ENCODE results near the gene RAPGEF4. TPM values are rescaled to one million over a fixed set of nuclear protein-coding genes. Genes with fewer than 3 reads are reported as not detected.

Gene RAPGEF4
- total and polyA plus RNA-seq, 2 of the 4 experiments (the other 2 are of a cell fraction): 1.7 to 3.2 TPM

DNA sequence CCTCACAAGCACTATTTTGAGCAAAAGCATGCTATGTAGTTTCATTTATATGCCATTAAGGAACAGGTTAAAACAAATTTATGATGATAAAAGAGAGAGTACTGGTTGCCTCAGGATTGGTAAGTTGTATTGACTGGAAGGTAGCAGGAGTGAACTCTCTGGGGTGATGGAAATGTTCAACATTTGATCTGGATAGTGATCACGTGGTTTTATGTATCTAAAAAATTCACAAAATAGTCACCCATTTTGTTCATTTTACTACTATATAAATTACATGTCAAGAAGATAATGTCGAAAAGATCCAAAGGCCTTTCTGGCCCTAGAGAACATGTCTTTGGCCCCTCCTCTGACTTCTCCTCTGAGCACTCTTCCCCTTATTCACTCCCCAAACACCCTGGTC is 10.4 kb upstream of the RAPGEF4 start:
- H2BK120ac ChIP-seq (ENCODE audit: low read depth, low read length): no peak overlapping the region
- no peak overlapping the region for H3K23ac ChIP-seq (ENCODE audit: low read depth, low read length)
- H3K27me3 ChIP-seq (ENCODE audit: control insufficient read depth, insufficient read depth, low read length): no peaks in the 10 kb centered on the region
- H3K9ac ChIP-seq (ENCODE audit: low read depth, low read length): no peak overlapping the region
- H3K4me1 ChIP-seq (ENCODE audit: control insufficient read depth, insufficient read depth, low read length): no peaks in the 10 kb centered on the region; the same call in 1 of the 2 replicates
- H4K20me1 ChIP-seq (ENCODE audit: insufficient read depth, low read length): no peaks in the 10 kb centered on the region
- no peak overlapping the region for H3K56ac ChIP-seq (ENCODE audit: extremely low read depth, insufficient read depth, low read length)
- H3K4me2 ChIP-seq (ENCODE audit: low read depth, low read length): no peak overlapping the region
- in situ Hi-C loops (cut with MboI; ENCODE audit: low sequenced_read_pairs) (no loop called here), intact Hi-C loops (cut with micrococcal nuclease) (no loop called here), dilution Hi-C loops (cut with HindIII; ENCODE audit: low sequenced_read_pairs, unreplicated experiment) (no loop called here)
- H3K27ac ChIP-seq (ENCODE audit: insufficient read depth, low read length): no peak overlapping the region
- H3K36me3 ChIP-seq (ENCODE audit: control insufficient read depth, insufficient read depth, low read length): no peaks in the 10 kb centered on the region
- no peak overlapping the region for H2BK15ac ChIP-seq (ENCODE audit: low read depth, low read length)
- ATAC-seq (ENCODE audit: low read depth) (no peak), DNase-seq (no peak)
- no peak overlapping the region for H4K5ac ChIP-seq (ENCODE audit: low read depth, low read length)
- no peak overlapping the region for H2AFZ ChIP-seq (replicated peaks; ENCODE audit: low read length, poor library complexity)
- POLR2A ChIA-PET (ENCODE audit: unreplicated experiment): no interaction called here
- no peak overlapping the region for H4K91ac ChIP-seq (ENCODE audit: insufficient read depth, low read depth, low read length)
- H3K18ac ChIP-seq (ENCODE audit: low read depth, low read length): no peak overlapping the region
- BruUV-seq (replicated peaks): no TSS peak
- H2BK5ac ChIP-seq (ENCODE audit: low read depth, low read length, poor library complexity, severe bottlenecking): no peak overlapping the region
- H3K9me1 ChIP-seq (ENCODE audit: insufficient read depth, low read length): 0 out of 2 replicates have a peak, but pooled peaks cover 4% of the 10 kb centered on the region
- H3K79me1 ChIP-seq (ENCODE audit: low read depth in 1 of 2, low read length in 2 of 2): no peaks in the 10 kb centered on the region
- no peak overlapping the region for H3K4ac ChIP-seq (ENCODE audit: low read depth, low read length)
- H3K14ac ChIP-seq (replicated peaks; ENCODE audit: low read depth, low read length): no peak overlapping the region; the same call in 1 of the 2 replicates
- no peak overlapping the region for H2AK5ac ChIP-seq (ENCODE audit: low read depth, low read length)
- H3K9me3 ChIP-seq (ENCODE audit: control insufficient read depth, insufficient read depth, low read length): no peaks in the 10 kb centered on the region
- no peak overlapping the region for H2BK20ac ChIP-seq (ENCODE audit: low read depth, low read length)
- no peak overlapping the region for H3K4me3 ChIP-seq (ENCODE audit: insufficient read depth, low read depth, low read length)
- WGBS, 2 experiments (ENCODE audit: extremely low coverage in 2 of 2, insufficient read length in 1 of 2): no CpG with 5 or more reads among the region's 2 CpGs
- no peak overlapping the region for H4K8ac ChIP-seq (ENCODE audit: low read depth in 2 of 2, low read length in 2 of 2)
- TF ChIP-seq RCOR1 (IDR thresholded peaks at IDR 0.05; ENCODE audit: insufficient replicate concordance, low read length): no peak
- TF ChIP-seq CHD1 (IDR thresholded peaks at IDR 0.05; ENCODE audit: low read depth, low read length): no peak
- TF ChIP-seq MAFK (IDR thresholded peaks at IDR 0.05; ENCODE audit: low read depth, low read length): no peak
- TF ChIP-seq FOS (IDR thresholded peaks at IDR 0.05; ENCODE audit: low read depth, low read length): no peak
- no peak for TF ChIP-seq MAZ (IDR thresholded peaks at IDR 0.05; ENCODE audit: borderline replicate concordance, low read depth, low read length)
- no peak for TF ChIP-seq RAD21 (IDR thresholded peaks at IDR 0.05; ENCODE audit: low read length)
- no peak for TF ChIP-seq MXI1 (IDR thresholded peaks at IDR 0.05; ENCODE audit: borderline replicate concordance, low read depth, low read length)
- TF ChIP-seq, protein P1, sequence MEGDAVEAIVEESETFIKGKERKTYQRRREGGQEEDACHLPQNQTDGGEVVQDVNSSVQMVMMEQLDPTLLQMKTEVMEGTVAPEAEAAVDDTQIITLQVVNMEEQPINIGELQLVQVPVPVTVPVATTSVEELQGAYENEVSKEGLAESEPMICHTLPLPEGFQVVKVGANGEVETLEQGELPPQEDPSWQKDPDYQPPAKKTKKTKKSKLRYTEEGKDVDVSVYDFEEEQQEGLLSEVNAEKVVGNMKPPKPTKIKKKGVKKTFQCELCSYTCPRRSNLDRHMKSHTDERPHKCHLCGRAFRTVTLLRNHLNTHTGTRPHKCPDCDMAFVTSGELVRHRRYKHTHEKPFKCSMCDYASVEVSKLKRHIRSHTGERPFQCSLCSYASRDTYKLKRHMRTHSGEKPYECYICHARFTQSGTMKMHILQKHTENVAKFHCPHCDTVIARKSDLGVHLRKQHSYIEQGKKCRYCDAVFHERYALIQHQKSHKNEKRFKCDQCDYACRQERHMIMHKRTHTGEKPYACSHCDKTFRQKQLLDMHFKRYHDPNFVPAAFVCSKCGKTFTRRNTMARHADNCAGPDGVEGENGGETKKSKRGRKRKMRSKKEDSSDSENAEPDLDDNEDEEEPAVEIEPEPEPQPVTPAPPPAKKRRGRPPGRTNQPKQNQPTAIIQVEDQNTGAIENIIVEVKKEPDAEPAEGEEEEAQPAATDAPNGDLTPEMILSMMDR (conservative IDR thresholded peaks at IDR 0.05; ENCODE audit: low read depth, low read length): no peak
- no peak for TF ChIP-seq SMC3 (IDR thresholded peaks at IDR 0.05; ENCODE audit: low read depth, low read length)
- TF ChIP-seq POLR2A (IDR thresholded peaks at IDR 0.05; ENCODE audit: low read depth, low read length): no peak
- no peak for TF ChIP-seq RFX5 (IDR thresholded peaks at IDR 0.05; ENCODE audit: low read depth, low read length)
- TF ChIP-seq, protein P2, sequence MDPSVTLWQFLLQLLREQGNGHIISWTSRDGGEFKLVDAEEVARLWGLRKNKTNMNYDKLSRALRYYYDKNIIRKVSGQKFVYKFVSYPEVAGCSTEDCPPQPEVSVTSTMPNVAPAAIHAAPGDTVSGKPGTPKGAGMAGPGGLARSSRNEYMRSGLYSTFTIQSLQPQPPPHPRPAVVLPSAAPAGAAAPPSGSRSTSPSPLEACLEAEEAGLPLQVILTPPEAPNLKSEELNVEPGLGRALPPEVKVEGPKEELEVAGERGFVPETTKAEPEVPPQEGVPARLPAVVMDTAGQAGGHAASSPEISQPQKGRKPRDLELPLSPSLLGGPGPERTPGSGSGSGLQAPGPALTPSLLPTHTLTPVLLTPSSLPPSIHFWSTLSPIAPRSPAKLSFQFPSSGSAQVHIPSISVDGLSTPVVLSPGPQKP (IDR thresholded peaks at IDR 0.05; ENCODE audit: borderline replicate concordance, low read depth, low read length): no peak
- TF ChIP-seq NFE2L2 (IDR thresholded peaks at IDR 0.05; ENCODE audit: low read depth, low read length): no peak
- TF ChIP-seq BHLHE40 (IDR thresholded peaks at IDR 0.05; ENCODE audit: low read depth, low read length): no peak
- no peak overlapping the region for H2AK9ac ChIP-seq (replicated peaks; ENCODE audit: low read depth, low read length, poor library complexity)
- CTCF ChIA-PET: no interaction called here

Measured in IMR-90 (cell line).